GM18873 (cell line): ENCODE data around the gene PCDH17.

Experiments
- ATAC-seq: cut with Tn5 transposase; IDR thresholded peaks from one replicate; pipeline ENCODE4 v1.9.1; 2021; ENCODE audit warnings: mild to moderate bottlenecking, moderate library complexity, moderate number of reproducible peaks; ENCODE audit not compliant: unreplicated experiment, low FRiP score

The PCDH17 gene

GRCh38 chr13:57631596-57632275, at the start of gene PCDH17:
Gene PCDH17, plus strand, starts transcription at chr13:57631744. Its CDS starts 803 bp downstream, at chr13:57632547.
- no peak for ATAC-seq

- no peak for ATAC-seq
These were observed 49.5 kb upstream of the PCDH17 start for GRCh38 chr13:57582032-57582431.

GRCh38 chr13:57583529-57583928, 48.0 kb upstream of the PCDH17 start:
- no peak for ATAC-seq

- ATAC-seq: no peak
These were observed 42.9 kb upstream of the PCDH17 start for GRCh38 chr13:57588639-57589038.

- ATAC-seq: no peak
These were observed 35.8 kb upstream of the PCDH17 start for GRCh38 chr13:57595775-57596174.

GRCh38 chr13:57601536-57601935, 30.0 kb upstream of the PCDH17 start:
- no peak for ATAC-seq

- ATAC-seq: no peak
These were observed 27.1 kb upstream of the PCDH17 start for GRCh38 chr13:57604442-57604841.

- ATAC-seq: no peak
These were observed 19.6 kb upstream of the PCDH17 start for GRCh38 chr13:57611969-57612368.

- ATAC-seq: no peak
These were observed 19.0 kb upstream of the PCDH17 start for GRCh38 chr13:57612568-57612967.

GRCh38 chr13:57624565-57625435, 6.7 kb upstream of the PCDH17 start:
- peak; percentile 58 for ATAC-seq

GRCh38 chr13:57627663-57628062, 3.9 kb upstream of the PCDH17 start:
- ATAC-seq: no peak

- no peak for ATAC-seq
These were observed 2.1 kb upstream of the PCDH17 start for GRCh38 chr13:57629391-57629804.

- no peak for ATAC-seq
These were observed 1.7 kb upstream of the PCDH17 start for GRCh38 chr13:57629821-57630235.

GRCh38 chr13:57630661-57631595, 616 bp upstream of the PCDH17 start:
- ATAC-seq: no peak

- no peak for ATAC-seq
These were observed 964 bp downstream of the PCDH17 start for GRCh38 chr13:57632276-57633140.

GRCh38 chr13:57633141-57633949, 1.8 kb downstream of the PCDH17 start:
- ATAC-seq: no peak

- ATAC-seq: no peak
These were observed 2.6 kb downstream of the PCDH17 start for GRCh38 chr13:57633950-57634838.

GRCh38 chr13:57634839-57635165, 3.3 kb downstream of the PCDH17 start:
- ATAC-seq: no peak
